NCI-H2196 (cell line): ENCODE results near the gene IGFBP3.
A peak's percentile ranks its signal among the peaks of the same experiment; 100 is the strongest.
"Not testable (repeated sequence)": the region's sequence is repeated elsewhere in the genome, so short reads cannot be mapped to it uniquely, and the experiment has no call there.

Experiments used
- DNase-seq: peaks from one replicate; lab custom pipeline; 2025; ENCODE audit not compliant: unreplicated experiment; lab: John Stamatoyannopoulos, UW

The IGFBP3 gene, protein sequence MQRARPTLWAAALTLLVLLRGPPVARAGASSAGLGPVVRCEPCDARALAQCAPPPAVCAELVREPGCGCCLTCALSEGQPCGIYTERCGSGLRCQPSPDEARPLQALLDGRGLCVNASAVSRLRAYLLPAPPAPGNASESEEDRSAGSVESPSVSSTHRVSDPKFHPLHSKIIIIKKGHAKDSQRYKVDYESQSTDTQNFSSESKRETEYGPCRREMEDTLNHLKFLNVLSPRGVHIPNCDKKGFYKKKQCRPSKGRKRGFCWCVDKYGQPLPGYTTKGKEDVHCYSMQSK

GRCh38 chr7:45920502-45921380 lies at the start of gene IGFBP3:
Gene IGFBP3, minus strand, starts transcription at chr7:45921272. Its CDS starts 132 bp downstream, at chr7:45921140.
- peak; percentile 75 for DNase-seq

DNA sequence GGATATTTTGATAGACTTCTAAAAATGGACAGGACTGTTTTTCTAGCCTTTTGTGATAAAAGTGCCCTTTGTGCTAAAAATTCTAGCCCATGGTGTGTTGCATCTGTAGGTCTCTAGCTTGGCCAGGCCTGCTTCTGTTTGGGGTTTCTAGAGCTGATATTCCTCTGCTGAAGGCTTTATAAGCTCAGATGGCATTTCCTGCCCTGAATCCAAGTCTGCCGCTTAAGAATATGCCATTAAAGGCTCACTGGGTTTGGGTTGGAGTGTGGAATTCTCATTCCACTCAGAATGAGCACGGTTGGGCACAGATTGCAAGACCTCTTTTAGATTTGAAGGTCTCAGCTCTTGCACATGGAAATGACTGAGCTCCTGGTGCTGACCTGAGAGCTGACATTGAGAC lies 49.4 kb upstream of the IGFBP3 start:
- DNase-seq, result no peak

DNA sequence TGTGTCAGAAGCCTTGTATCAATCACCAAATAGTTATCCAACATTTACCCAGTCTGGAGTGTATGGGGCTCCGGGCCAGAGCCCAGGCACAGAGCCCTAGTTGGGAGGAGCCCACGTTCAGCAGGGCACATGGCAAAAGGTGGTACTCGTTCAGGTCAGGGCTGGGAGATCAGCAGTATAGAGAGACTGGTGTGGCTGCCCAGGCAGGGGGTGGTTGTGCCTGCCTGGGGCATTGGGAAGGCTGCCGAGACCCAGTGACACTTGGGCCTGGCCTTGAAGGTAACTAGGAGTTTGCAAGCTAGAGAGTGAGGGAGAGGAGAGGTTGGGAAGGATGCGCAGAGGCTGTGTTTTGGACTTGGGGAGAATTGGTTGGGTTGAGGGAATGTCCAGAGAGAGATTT lies 48.9 kb upstream of the IGFBP3 start:
- DNase-seq, result no peak

GRCh38 chr7:45968856-45969541 lies 47.9 kb upstream of the IGFBP3 start:
- no peak for DNase-seq

DNA sequence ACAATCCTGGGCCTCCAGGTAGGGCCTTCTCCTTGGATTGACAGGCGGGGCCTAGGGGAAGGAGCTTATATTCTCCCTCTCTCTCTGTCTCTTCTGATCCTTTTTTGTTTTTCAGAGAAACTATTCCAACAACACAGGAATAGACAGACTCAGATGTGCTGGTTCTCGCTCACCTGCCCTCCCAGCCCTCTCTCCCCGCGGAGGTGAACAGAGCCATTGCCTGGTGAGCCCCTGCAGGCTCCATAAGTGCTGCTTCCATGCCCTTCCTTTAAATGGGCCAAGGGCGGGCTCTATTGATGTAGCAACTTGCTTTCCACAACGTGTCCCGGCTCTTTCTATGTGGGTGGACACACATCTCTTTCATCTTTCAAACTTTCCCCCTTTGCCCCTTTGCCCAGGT lies 47.2 kb upstream of the IGFBP3 start:
- DNase-seq, result no peak

- no peak for DNase-seq
These were observed 46.6 kb upstream of the IGFBP3 start for GRCh38 chr7:45967591-45968157.

DNA sequence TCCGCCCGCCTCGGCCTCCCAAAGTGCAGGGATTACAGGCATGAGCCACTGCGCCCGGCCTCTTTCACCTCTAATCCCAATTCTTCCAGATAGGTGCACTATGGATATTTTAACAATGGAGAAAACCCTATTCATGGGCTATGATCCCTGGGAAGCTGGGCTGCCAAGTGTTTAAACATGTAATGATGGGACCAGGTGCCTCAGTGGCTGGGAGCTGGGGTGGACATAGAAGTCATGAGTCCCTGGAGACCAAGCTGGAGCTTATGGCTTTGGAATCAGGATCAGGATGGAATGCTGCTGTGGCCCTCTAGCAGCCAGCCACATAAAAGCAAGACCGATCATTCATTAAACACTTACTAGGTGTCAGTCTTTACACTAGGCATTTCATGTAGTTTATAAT lies 41.8 kb upstream of the IGFBP3 start:
- no peak for DNase-seq

DNA sequence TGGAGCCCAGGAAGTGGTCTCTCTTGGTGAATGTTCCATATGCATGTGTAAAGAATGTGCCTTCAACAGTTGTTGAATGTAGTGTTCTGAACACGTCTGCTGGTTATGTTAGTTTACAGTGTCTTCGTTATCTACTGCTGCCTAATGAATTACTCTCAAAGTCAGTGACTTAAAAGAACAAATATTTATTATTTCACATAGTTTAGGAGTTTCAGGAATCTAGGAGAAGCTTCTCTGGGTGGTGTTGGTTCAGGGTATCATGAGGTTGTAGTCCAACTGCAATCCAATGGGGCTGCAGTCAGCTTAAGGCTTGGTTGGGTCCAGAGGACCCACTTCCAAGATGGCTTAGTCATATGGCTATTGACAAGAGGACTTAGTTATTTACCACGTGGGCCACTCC lies 36.6 kb upstream of the IGFBP3 start:
- no peak for DNase-seq

- no peak for DNase-seq
These were observed 34.2 kb upstream of the IGFBP3 start for GRCh38 chr7:45955286-45955685.

DNA sequence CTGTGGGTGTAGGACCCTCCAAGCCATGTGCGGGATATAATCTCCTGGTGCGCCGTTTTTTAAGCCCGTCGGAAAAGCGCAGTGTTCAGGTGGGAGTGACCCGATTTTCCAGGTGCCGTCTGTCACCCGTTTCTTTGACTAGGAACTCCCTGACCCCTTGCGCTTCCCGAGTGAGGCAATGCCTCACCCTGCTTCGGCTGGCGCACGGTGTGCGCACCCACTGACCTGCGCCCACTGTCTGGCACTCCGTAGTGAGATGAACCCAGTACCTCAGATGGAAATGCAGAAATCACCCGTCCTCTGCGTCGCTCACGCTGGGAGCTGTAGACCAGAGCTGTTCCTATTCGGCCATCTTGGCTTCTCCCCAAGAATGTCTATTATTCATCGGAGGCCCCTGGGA lies 32.0 kb upstream of the IGFBP3 start:
- not testable (repeated sequence) for DNase-seq

DNA sequence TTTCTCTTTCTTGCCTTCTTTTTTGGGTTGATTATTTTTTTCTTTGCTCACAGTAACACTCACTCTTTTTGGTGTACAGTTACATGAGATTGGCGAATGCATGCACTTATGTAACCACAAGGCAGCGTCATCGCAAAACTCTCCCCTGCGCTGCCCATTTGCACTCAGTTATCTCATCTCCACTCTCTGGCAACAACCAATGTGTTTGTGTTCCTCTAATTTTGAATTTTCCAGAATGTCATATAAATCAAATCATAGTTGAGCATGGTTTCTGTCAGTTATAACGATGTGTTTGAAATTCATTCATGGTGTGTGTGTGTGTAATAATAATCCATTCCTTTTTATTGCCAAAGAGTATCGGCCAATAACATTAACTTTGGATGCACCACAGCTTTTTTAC lies 23.0 kb upstream of the IGFBP3 start:
- DNase-seq, result no peak

- no peak for DNase-seq
These were observed 19.9 kb upstream of the IGFBP3 start for GRCh38 chr7:45940939-45941338.

DNA sequence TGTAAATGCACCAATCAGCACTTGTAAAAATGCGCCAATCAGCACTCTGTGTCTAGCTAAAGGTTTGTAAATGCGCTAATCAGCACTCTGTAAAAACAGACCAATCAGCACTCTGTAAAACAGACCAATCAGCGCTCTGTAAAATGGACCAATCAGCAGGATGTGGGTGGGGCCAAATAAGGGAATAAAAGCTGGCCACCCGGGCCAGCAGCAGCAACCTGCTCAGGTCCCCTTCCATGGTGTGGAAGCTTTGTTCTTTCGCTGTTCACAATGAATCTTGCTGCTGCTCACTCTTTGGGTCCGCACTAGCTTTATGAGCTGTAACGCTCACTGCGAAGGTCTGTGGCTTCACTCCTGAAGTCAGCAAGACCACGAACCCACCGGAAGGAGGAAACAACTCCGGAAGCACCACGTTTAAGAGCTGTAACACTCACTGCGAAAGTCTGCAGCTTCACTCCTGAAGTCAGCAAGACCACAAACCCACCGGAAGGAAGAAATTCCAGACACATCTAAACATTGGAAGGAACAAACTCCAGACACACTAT lies 19.2 kb upstream of the IGFBP3 start:
- DNase-seq, result not testable (repeated sequence)

DNA sequence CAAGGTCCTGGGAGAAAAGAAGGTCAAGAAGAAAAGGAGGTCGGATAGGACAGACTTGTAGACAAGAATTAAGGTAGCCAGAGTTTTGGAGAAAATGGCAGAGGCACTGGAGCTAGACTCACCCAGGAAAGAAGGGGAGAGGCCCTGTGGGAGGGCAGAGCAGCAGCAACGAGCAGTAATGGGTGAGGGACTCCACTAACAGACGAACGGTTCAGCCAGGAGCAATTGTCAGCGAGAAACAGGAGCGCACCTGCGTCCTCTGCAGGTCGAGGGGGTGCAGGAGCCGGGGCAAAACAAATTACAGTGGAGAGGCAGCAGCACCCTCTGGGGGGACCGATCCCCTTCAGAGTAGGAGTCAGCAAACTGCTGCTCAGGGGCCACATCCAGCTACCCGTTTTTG lies 18.5 kb upstream of the IGFBP3 start:
- no peak for DNase-seq

- DNase-seq, result no peak
These were observed 17.7 kb upstream of the IGFBP3 start for GRCh38 chr7:45938626-45939302.

GRCh38 chr7:45937862-45938261 lies 16.8 kb upstream of the IGFBP3 start:
- DNase-seq, result no peak

GRCh38 chr7:45937301-45937700 lies 16.2 kb upstream of the IGFBP3 start:
- DNase-seq, result no peak

- no peak for DNase-seq
These were observed 9.9 kb upstream of the IGFBP3 start for GRCh38 chr7:45930967-45931366.

- no peak for DNase-seq
These were observed 6.6 kb upstream of the IGFBP3 start for GRCh38 chr7:45927721-45928120.

DNA sequence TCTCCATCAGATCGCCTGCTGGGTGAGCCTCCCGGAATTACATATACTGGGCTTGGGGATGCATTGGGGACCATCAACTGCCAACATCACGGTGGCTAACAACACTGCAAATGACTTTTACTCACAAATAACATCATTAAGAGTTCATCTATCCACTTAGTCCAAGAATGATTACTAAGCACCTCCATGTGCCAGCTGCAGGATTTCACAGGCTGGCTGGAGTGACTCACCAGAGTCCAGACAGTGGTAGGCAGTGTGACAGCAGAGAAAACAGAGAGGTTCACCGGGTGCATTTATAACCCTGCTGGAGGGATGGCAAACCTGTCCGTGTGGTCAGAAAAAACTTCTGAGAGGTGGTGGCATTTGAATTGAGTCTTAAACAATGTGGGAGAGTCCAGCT lies 3.2 kb upstream of the IGFBP3 start:
- no peak for DNase-seq

GRCh38 chr7:45923818-45924217 lies 2.7 kb upstream of the IGFBP3 start:
- DNase-seq, result no peak
